ENCODE results near the gene ZCCHC3.

DNA sequence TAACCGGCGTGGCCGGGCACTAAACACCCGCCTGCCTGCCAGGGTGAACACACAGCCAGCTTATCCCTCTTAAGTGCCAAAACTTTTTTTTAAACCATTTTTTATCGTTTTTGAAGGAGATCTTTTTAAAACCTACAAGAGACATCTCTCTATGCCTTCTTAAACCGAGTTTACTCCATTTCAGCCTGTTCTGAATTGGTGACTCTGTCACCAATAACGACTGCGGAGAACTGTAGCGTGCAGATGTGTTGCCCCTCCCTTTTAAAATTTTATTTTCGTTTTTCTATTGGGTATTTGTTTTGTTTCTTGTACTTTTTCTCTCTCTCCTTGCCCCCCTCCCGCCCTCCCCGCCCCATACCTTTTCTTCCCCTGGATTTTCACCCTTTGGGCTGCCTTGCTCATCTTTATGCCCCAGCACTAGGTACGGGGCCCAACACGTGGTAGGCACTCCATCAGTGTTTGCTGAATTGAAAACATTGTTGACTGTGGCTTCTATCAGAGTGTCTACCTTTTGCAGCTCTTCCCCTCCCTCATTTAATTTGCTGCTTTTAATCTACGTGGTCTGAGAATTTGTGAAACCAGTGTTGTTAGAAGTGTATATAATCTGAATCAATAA lies 1.5 kb downstream of the ZCCHC3 start:
- TF ChIP-seq POLR2A (IDR thresholded peaks at IDR 0.05), result no peak
- TF ChIP-seq, protein P1, sequence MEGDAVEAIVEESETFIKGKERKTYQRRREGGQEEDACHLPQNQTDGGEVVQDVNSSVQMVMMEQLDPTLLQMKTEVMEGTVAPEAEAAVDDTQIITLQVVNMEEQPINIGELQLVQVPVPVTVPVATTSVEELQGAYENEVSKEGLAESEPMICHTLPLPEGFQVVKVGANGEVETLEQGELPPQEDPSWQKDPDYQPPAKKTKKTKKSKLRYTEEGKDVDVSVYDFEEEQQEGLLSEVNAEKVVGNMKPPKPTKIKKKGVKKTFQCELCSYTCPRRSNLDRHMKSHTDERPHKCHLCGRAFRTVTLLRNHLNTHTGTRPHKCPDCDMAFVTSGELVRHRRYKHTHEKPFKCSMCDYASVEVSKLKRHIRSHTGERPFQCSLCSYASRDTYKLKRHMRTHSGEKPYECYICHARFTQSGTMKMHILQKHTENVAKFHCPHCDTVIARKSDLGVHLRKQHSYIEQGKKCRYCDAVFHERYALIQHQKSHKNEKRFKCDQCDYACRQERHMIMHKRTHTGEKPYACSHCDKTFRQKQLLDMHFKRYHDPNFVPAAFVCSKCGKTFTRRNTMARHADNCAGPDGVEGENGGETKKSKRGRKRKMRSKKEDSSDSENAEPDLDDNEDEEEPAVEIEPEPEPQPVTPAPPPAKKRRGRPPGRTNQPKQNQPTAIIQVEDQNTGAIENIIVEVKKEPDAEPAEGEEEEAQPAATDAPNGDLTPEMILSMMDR (IDR thresholded peaks at IDR 0.05), result no peak

Measured in right lobe of liver (tissue), 4 donors.